GM08714 (cell line): Measurements from ENCODE around the gene PGAM4.

Experiments
- H3K4me3 ChIP-seq: fragments of 200-500 bp; sonication (Bioruptor generic); 2 replicates; pipeline ENCODE4 v1.5.1; 2014; ENCODE audit warnings: mild to moderate bottlenecking, low read length, inconsistent platforms
- ZNF274 ChIP-seq: IDR thresholded peaks from 2 replicates; pipeline ENCODE4 v1.6.1; 2012; ENCODE audit warnings: mild to moderate bottlenecking, low read depth, low read length

Gene PGAM4

GRCh38 chrX:77969538-77969937 lies at the start of gene PGAM4:
PGAM4 (minus strand) TSS chrX:77969638; CDS start chrX:77969638, 0 bp downstream.
- TF ChIP-seq ZNF274, result no peak
- no peak within 1 kb of the TSS for H3K4me3 ChIP-seq

GRCh38 chrX:78011846-78012245 lies 42.4 kb upstream of the PGAM4 start:
- no peak for TF ChIP-seq ZNF274
- H3K4me3 ChIP-seq, result no peak overlapping the region

GRCh38 chrX:77979870-77980269 lies 10.4 kb upstream of the PGAM4 start:
- TF ChIP-seq ZNF274, result no peak
- no peak overlapping the region for H3K4me3 ChIP-seq

DNA sequence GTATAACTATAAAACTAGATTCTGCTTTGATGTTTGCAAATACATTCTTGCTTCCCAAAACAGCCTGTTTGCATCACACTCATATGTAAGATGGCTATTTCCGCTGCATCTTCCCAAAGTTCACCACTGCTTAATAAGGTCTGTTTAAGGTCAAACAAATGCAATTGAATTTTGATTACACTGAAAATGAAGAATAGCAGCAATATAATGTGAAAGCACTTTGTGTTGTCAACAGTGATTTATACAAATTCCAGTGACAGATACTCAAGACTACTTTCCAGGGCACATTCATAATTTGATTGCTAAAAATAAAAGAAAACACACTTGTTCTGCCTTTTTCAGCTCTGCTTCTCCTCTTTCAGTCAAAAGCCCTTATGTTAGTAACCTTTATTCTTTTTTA lies 8.1 kb upstream of the PGAM4 start:
- no peak for TF ChIP-seq ZNF274
- H3K4me3 ChIP-seq, result no peak overlapping the region

DNA sequence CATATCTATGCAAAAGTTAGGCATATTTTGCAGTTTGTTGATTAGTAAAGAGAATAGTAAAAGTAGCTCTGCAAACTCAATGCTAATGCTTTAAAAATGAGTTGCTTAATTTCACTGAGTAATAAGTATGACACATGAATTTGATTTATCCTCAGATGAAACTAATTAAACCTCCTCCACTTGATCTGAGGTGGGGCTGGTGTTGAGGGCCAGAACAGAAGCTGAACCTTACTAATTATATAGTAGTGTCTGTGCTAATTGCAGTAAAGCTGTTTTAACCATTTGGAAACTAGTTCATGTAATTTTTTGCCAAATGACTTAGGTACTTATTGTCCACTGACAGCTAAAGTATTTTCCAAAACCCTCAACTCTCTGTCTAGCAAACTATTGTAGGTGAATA lies 7.7 kb upstream of the PGAM4 start:
- TF ChIP-seq ZNF274, result no peak
- no peak overlapping the region for H3K4me3 ChIP-seq

- no peak for TF ChIP-seq ZNF274
- no peak overlapping the region for H3K4me3 ChIP-seq
These were observed 6.3 kb upstream of the PGAM4 start for GRCh38 chrX:77975755-77976154.

GRCh38 chrX:77967631-77968030 lies 1.8 kb downstream of the PGAM4 start:
- no peak for TF ChIP-seq ZNF274
- H3K4me3 ChIP-seq, result no peak overlapping the region

DNA sequence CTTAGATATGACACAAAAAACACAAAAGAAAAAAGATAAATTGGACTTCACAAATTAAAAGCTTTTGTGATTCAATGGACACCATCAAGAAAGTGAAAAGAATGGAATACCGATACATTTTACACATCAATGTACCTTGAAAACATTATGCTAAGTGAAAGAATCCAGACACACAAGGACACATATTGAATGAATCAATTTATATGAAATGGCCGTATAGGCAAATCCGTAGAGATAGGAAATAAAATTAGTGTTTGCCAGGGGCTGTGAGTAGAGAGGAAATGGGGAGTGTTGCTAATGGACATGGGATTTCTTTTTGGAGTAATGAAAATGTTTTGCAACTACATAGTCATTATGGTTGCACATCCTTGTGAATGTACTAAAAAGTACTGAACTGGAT lies 3.1 kb downstream of the PGAM4 start:
- H3K4me3 ChIP-seq, result no peak overlapping the region
- no peak for TF ChIP-seq ZNF274

GRCh38 chrX:77962068-77962902 lies 7.2 kb downstream of the PGAM4 start:
- no peak for TF ChIP-seq ZNF274
- no peak overlapping the region for H3K4me3 ChIP-seq

DNA sequence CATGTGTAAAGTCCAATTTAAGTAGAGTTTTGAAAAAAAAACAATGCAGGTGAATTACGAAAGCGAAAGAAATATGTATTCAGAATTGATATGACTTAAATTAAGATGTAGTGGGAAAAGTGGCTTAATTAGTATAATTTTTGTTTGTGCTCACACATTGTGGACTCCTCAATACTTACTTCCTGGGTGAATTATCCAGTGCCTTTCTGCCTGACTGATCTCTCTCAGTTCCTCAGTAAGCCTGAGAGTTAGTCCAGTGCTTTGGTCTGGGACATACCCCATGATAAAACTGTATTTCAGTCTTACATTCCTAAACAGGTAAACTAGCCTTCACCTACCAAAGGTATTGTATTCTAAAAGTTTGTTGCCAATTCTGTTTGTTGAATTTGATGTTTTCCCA lies 8.4 kb downstream of the PGAM4 start:
- H3K4me3 ChIP-seq, result no peak overlapping the region
- TF ChIP-seq ZNF274, result no peak

- no peak for TF ChIP-seq ZNF274
These were observed 8.9 kb downstream of the PGAM4 start for GRCh38 chrX:77960567-77960966.

GRCh38 chrX:77953708-77954107 lies 15.7 kb downstream of the PGAM4 start:
- no peak for TF ChIP-seq ZNF274
- no peak overlapping the region for H3K4me3 ChIP-seq

More at GRCh38 chrX:77960567-77960966, 8.9 kb downstream of the PGAM4 start:
- H3K4me3 ChIP-seq, result no peak overlapping the region

- TF ChIP-seq ZNF274, result no peak
- H3K4me3 ChIP-seq, result no peak overlapping the region
These were observed 16.1 kb downstream of the PGAM4 start for GRCh38 chrX:77953302-77953701.

- no peak overlapping the region for H3K4me3 ChIP-seq
- TF ChIP-seq ZNF274, result no peak
These were observed 17.3 kb downstream of the PGAM4 start for GRCh38 chrX:77952173-77952572.

GRCh38 chrX:77949840-77950239 lies 19.6 kb downstream of the PGAM4 start:
- no peak overlapping the region for H3K4me3 ChIP-seq
- TF ChIP-seq ZNF274, result no peak

DNA sequence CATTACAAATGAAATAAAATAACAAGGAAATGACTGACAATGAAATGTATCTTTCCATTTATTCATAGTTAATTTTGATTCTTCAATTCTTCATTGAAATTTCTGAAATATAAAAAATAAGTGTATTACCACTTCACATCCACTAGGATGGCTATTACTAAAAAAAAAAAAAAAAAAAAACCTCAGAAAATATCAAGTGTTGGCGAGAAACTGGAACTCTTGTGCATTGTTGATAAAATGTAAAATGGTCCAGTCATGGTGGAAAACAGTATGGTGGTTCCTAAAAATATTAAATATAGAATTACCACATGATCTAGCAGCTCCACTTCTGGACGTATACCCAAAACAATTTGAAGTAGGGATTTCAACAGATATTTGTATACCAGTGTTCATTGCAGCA lies 22.9 kb downstream of the PGAM4 start:
- no peak for TF ChIP-seq ZNF274
- H3K4me3 ChIP-seq, result no peak overlapping the region
